ENCODE measurements around the gene FAM53A.
"Not testable (repeated sequence)": the region's sequence is repeated elsewhere in the genome, so short reads cannot be mapped to it uniquely, and the experiment has no call there.

Gene FAM53A

GRCh38 chr4:1716065-1716945 is 32.2 kb upstream of the FAM53A start:
- DNase-seq, result no peak

GRCh38 chr4:1715002-1715758 is 31.1 kb upstream of the FAM53A start:
- peak; percentile 45 for DNase-seq

DNA sequence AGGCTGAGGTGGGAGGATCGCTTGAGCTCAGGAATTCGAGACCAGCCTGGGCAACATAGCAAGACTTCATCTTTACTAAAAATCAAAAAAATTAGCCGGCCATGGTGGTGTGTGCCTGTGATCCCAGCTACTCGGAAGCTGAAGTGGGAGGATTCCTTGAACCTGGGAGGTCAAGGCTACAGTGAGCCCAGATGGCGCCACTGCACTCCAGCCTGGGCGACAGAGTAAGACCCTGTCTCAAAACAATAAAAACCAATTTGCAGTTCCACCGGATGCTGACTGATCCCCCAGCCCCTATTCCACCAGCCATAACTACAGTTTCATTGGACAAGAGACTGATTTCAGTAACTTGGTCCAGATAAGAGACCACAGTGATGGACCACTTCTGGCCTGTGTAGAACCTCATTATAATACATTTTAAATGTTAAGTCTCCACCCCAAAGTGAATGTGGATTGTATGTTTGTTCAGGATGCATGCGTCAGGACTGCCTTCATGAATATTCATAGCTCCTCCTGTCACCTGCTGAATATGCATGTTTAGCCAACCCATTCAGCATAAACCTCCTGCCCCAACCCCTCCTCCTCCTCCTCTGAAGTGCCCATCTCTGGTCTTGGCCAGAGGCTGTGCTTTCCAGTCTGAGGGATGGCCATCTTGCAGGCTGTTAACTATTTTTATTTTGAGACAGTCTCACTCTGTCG is 30.3 kb upstream of the FAM53A start:
- DNase-seq, result peak; percentile 73

- peak; percentile 94 for DNase-seq
Measured at GRCh38 chr4:1713003-1713851, 29.1 kb upstream of the FAM53A start.

- peak; percentile 100 for DNase-seq
Measured at GRCh38 chr4:1712216-1713002, 28.3 kb upstream of the FAM53A start, which contains the start of gene SLBP. TSS of gene SLBP (minus strand) at chr4:1712319. CDS start at chr4:1712188, 131 bp downstream.

DNA sequence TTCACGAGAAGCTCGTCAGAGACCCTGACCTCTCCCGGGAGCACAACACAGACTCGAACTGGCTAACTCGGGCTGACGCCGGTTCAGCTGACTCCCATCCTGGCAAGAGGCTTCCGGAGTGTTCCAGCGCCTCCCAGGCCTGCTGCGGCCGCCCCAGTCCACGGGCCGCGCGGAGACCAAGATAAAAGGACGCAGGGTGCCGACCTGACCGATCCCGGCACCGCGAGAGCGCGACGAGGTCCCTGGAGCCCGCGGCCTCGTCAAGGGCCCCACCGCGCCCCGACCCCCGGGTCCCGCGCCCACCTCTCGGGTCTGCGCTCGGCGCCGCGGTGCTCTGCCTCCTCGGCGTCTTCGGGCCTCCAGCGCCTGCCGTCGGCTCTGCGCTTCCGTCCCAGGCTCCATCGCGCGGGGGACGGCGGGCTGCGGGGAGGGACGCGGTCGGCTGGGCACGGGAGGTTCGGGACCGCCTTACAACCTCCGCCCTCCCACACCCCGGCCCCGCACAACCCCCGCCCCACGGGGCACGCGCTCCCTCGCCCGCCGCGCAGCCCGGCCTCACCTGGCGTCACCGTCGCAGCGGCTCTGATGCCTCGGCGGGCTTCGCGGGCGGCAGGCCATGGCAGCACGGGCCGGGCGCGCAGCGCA is 27.6 kb upstream of the FAM53A start:
- DNase-seq, result peak; percentile 85

DNA sequence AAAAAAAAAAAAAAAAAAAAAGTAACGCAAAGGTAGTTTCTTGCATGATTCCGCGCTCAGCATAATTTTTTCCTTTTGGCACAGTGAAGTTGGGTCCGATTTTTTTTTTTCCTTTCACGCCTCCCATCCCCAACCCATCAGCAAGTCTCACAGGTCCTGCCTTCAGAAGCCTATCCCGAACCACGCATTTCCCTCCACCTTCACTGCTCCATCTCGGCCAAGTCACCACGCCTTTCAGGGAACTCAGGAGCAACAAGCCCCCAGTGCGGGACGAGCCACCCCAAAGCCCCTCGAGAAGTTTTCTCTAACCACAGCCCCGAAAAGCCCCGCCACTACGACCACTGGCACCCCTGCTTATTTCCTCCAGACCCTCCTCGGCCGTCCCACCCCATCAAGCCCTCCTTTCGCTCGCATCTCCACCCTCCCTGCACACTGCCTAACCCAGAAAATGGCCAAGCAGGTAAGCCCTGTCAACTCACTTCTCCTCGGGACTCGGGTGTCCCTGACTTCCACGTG is 27.0 kb upstream of the FAM53A start:
- peak; percentile 60 for DNase-seq

- DNase-seq, result no peak
Measured at GRCh38 chr4:1708581-1708980, 24.5 kb upstream of the FAM53A start.

DNA sequence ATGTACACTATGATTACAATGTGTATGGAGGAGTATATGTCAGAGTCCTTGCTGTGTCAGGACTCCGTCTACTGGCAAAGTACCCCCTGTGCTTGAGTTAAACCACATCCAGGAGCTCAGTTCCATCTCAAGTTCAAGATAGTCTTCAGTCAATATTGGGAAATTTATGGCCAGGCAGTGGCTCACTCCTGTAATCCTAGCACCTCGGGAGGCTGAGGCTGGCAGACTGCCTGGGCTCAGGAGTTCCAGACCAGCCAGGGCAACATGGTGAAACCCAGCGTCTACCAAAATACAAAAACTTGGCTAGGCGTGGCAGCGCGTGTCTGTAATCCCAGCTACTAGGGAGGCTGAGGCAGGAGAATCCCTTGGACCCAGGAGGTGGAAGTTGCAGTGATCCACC is 22.2 kb upstream of the FAM53A start:
- no peak for DNase-seq

DNA sequence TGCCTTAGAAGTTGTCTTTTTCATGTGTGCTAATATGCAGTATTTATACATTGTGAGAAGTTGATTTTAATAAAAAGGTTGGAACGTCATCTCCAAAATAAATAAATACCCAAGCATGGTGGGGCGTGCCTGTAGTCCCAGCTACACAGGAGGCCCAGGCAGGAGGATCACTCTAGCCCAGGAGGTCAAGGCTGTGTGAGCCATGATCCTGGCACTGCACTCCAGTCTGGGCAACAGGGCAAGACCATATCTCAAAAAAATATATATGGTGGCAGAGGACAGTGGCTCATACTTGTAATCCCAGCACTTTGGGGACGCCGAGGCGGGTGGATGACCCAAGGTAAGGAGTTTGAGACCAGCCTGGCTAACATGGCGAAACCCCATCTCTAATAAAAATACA is 21.6 kb upstream of the FAM53A start:
- DNase-seq, result no peak

GRCh38 chr4:1703867-1704266 is 19.8 kb upstream of the FAM53A start:
- DNase-seq, result no peak

GRCh38 chr4:1701671-1702070 is 17.6 kb upstream of the FAM53A start:
- not testable (repeated sequence) for DNase-seq

DNA sequence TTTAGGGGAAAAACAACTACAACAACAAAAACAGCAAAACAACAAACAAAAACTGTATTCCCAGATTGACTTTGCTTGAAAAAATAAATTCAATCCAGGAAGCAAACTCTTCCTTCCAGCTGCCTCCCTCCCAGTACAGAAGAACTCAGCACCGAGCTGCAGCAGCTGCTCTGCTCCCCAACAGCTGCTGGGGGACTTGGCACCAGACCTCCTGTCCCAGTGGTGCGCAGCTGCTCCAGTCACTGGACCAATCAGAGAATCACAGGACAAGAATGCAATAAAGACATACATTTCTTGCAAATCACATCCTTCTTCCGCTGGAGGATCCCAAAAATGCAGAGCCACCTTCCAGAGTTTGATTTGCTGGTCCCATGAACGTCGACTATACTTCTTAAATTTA is 11.8 kb upstream of the FAM53A start:
- no peak for DNase-seq

DNA sequence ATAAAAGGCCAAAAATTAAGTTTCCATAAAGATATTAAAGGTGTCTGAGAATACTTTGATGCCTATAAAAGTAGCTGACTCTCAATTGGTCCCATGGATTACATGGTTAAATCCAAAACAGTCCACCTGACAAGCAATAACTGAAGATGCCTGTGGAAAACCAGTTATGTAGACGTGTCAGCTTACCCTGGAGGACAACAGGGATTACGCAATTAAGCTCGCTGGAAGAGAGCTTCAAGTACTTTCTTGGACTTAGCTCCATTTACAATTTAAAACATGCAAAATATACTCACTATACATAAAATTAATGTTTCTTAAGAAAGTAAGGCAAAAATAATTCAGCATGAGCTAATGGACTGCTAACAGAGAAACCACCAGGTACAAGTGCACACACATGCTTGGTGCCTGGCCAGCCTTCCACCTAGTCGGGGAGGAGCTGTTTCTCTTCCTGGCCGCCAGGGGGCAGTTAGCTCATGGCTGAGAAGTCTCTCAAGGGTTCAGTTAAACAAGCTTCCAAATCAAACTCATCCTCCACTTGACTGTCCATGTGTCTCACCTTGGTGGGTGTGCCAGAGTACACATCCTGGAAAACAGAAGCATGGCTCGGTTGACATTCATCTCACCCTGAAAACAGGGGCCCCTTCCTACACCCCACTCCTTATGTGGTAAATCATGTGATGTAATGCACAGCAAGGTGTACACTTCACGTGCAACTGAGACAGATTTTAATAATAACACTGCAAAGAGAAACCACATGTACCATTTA is 9.2 kb upstream of the FAM53A start:
- peak; percentile 97 for DNase-seq

DNA sequence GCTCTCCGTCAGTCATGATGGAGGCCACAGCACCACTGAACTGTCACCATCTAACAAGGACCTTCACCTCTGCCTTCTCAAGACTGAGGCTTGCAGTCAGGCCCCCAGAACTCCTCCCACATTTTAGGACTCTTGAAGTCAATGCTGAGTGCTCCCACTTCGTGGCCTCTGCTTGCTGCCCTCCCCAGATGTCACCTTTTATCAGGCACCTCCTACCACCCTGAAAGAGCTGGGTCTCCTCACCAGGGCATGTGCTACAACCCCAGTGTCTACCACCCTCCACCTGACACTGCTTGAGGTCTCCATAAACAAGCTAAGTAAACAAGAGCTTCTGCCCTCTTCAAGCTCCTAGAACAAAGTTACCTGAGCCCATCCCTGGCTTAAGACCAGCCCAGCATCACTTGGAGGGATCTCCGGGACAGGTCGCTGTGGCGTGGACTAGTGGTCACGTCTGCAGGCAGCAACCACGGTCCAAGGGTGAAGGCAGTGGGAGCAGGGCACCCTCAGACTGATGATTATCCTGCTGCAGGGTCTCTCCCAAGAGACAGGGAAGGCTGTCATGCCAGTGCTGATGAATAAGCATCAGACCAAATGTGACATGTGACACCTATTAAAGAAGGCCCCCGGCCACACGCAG is 7.7 kb upstream of the FAM53A start:
- no peak for DNase-seq

DNA sequence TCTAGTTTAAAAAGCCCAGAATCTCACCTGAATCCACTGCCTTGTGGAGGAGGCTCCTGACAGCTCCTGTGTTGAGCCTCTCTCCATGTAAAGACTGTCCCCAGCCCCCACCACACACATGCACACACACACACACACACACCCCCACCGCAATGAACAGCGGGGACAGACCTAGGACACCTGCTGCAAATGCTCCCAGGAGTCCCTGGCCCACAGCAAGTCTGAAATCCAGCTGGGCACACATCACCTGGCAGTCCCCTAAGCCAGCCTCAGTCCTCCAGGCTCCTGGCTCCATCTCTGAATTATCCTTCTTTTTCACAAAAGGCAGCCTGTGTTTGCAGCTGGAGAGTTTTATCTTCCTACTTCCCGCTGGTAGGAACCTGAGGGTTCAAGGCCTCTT is 6.6 kb upstream of the FAM53A start:
- no peak for DNase-seq

DNA sequence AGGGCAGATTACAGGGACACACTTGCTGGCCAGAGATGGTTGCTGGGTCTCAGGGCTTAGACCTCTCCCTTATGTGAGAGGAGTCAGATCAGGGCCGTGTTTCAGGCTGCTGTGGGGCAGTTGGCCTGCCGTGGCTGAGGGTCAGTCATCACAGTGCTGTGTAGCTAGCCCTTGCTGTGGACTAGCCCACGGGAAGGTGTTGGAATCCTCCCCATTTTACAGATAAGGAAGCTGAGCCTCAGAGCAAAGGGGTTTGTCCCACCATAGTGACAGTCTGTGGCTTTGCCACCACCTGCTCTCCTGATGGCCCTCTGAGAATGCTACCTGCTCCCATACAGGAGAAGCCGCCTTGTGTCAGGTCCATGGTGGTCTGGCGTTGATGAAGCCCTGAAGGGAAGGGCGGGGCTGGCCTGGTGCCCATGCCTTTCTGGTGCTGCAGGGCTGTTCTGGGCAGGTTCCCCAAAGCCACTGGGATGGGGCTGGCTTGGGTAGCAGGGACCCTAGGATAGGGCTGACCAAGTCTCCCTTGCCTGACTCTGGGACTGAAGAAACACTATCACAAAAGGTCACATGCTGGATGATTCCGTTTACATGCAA is 2.4 kb upstream of the FAM53A start:
- DNase-seq, result peak; percentile 36

- DNase-seq, result peak; percentile 60
Measured at GRCh38 chr4:1685235-1686150, 1.4 kb upstream of the FAM53A start.
